Epithelial cell of esophagus (primary cell): ENCODE data around the gene CHPF.

Source experiments
- DNase-seq: peaks from one replicate; pipeline ENCODE4 v3.0.0; 2010; ENCODE audit warnings: low read depth
- H3K4me3 ChIP-seq: 2 replicates; pipeline ENCODE4 v1.5.1; 2011; ENCODE audit warnings: mild to moderate bottlenecking, low read length, control low read depth
- TF ChIP-seq, protein P1 (sequence below): IDR thresholded peaks from 2 replicates; pipeline ENCODE4 v1.5.1; 2011; ENCODE audit warnings: low read depth, mild to moderate bottlenecking, low read length, control low read depth, inconsistent platforms; ENCODE audit not compliant: insufficient read depth; ENCODE audit errors: missing control alignments

The CHPF gene

DNA sequence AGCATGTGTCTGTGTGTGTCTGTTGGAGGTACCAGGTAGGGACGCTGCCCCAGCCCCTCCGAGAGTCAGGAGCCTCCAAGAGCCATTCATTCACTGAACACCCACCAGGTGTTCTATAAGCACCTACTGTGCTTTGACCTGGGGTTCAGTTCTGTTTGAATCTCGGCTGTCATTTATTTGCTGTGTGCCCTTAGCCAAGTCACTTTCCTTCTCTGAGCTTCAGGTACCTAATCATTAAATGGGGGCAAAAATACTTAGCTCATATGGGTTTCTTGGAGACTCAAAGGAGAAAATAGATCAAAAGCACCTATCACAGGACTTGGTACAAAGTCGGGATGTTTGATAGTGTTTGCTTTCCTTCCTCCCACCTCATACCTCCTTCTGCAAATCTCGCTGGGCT lies 16.1 kb downstream of the CHPF start:
- TF ChIP-seq, protein P1, sequence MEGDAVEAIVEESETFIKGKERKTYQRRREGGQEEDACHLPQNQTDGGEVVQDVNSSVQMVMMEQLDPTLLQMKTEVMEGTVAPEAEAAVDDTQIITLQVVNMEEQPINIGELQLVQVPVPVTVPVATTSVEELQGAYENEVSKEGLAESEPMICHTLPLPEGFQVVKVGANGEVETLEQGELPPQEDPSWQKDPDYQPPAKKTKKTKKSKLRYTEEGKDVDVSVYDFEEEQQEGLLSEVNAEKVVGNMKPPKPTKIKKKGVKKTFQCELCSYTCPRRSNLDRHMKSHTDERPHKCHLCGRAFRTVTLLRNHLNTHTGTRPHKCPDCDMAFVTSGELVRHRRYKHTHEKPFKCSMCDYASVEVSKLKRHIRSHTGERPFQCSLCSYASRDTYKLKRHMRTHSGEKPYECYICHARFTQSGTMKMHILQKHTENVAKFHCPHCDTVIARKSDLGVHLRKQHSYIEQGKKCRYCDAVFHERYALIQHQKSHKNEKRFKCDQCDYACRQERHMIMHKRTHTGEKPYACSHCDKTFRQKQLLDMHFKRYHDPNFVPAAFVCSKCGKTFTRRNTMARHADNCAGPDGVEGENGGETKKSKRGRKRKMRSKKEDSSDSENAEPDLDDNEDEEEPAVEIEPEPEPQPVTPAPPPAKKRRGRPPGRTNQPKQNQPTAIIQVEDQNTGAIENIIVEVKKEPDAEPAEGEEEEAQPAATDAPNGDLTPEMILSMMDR = no peak
- DNase-seq = no peak
- no peak overlapping the region for H3K4me3 ChIP-seq

DNA sequence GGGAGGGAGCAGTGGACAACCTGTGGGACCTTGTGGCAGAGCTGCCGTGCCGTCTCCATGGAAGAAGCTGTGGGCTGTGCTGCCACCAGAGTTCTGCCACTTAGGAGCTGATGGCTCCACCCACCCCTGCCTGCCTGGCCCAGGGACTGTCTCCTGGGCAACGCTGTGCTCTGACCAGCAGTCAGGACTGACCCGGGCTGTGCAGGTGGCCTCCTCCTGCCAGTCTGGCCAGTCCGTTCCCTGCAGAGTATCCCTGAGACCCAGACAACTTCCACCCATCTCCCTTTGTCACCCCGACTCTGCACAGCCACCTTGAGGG lies 16.6 kb downstream of the CHPF start:
- TF ChIP-seq, protein P1 = no peak
- DNase-seq = no peak
- H3K4me3 ChIP-seq = no peak overlapping the region

DNA sequence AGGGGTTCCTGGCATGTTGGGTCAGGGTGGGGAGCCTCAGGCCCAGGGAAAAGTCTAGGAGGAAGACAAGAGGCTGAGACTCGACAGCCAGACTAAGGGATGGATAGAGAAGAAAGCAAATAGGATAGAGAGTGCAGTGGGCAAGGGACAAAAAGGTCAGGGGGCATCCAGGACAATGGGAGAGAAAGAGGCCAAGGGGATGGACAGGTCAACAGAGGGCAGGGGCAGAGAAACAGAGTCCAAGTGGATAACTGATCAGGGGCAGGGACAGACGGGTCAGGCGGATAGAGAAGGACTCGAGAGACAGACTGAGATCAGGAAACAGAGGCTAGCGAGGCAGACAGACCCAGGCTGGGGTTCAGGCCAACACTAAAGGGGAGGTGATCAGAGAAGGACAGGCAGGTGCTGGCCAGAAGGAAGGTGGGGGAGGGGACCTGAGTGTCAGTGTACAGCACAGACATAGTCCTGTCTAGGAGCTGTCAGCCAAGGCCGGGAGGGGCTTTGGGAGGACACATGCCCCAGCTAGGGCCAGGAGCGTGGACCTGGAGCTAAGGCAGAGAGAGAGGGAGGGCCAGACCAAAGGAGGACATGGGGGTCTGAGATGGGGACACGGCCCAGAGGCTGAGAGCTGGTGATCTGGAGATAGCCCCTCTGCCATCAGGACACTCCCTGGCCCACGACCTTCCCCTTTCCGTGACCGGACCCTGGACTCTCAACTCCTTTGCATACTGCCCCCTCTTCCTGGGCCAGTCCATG lies 17.1 kb downstream of the CHPF start:
- TF ChIP-seq, protein P1 = no peak
- DNase-seq = no peak
- no peak overlapping the region for H3K4me3 ChIP-seq

DNA sequence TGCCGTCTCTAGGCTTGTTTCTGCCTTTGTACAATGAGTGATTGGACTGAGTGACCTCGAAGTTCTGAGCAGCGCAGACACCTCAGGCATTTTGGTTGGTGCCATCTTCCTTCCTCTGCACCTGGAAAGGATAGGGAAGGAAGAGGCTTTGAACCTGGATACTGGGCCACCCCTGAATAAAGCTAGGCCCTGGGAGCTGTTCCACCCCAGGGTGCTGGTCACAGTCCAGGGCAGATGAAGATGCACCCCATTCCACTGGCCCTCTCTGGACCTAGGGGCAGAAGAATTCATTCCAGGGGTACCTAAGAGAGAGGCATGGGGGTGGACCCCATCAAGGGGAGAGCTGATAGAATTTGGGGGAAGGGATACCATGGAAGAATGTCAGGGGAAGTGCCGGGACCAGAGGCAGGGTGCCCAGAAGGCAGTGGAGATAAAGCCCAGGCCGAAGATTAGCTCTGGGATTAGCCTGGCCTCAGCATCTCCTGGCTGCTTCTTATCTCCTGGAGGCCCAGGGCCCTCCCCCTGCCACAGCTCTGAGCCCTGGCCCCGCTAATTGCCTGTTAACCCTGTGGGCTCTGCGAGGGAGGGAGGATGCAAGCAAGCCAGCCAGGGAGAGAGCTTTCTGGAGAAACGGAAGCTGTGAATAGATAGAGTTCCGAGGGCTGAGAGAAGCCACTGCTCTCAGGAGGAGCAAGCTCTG lies 17.9 kb downstream of the CHPF start:
- no peak for DNase-seq
- TF ChIP-seq, protein P1 = no peak
- H3K4me3 ChIP-seq = no peak overlapping the region

DNA sequence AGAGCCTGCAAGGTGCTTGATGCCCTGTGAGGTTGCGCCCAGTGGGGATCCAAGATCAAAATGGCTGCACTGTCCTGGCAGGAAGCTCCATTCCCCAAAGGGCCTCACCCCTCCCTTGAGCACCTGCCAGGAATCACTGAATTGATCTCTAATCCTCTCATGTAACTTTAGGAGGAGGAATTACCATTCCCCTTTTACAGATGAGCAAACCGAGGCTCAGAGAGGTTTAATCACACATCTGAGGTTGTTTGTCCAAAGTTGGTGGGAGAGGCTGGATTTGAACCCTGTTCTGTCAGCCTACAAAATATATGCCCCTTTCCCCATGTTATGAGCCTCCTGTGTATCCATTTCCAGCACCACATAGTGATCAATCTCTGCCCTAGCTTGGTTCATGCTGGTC lies 18.8 kb downstream of the CHPF start:
- no peak for DNase-seq

DNA sequence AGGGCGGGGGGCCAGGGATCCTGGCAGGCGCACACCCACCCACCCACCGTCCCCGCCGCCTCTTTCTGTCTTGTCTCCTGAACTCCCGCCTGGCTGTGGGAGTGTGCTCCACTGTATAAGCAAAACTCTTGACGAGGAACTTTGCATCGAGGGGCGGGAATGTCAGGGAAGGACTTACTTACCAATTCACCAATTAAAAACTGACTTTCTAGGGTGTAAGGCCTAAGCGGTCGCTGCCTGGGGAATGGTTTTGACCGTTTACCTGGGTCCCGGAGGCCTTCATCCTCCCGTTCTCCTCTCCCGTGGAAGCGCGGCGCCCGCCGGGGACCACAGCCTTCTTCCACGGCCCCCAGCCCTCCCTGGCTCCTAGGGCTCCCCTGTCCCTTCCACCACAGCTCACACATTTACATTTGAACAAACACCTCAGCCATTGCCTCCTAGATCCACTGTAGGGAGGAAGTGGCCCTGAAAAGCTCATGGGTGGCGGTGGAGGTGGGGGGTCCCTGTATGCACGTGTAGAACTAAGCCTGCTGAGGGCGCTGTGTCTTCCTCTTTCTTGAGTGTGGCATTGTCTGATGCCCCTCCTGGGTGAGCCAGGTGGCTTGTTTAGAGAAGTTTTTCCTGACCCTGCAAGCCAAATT lies 20.5 kb downstream of the CHPF start:
- TF ChIP-seq, protein P1 = no peak
- no peak for DNase-seq
- H3K4me3 ChIP-seq = no peak overlapping the region

More for the DNA sequence above, 18.8 kb downstream of the CHPF start:
- no peak overlapping the region for H3K4me3 ChIP-seq
- TF ChIP-seq, protein P1 = no peak
